ENCODE measurements around the gene NRROS.
"Not testable (repeated sequence)": the region's sequence is repeated elsewhere in the genome, so short reads cannot be mapped to it uniquely, and the experiment has no call there.

Gene NRROS

GRCh38 chr3:196609805-196610515 is 29.5 kb upstream of the NRROS start:
- peak overlapping the region; percentile 44 for H3K4me3 ChIP-seq (ENCODE audit: low read depth, low read length)
- DNase-seq (ENCODE audit: low read depth) = peak; percentile 53
- TF ChIP-seq CTCF (IDR thresholded peaks at IDR 0.05; ENCODE audit: low read depth, low read length) (no peak), MYC (IDR thresholded peaks at IDR 0.05; ENCODE audit: low read depth, low read length) (no peak)

GRCh38 chr3:196611761-196612483 is 27.6 kb upstream of the NRROS start:
- H3K4me3 ChIP-seq (ENCODE audit: low read depth, low read length) = peak overlapping the region; percentile 42
- DNase-seq (ENCODE audit: low read depth) = peak; percentile 86
- TF ChIP-seq MAX (IDR thresholded peaks at IDR 0.05; ENCODE audit: low read depth, low read length) (no peak; the same call in 1 of the 2 replicates), POLR2A (IDR thresholded peaks at IDR 0.05; ENCODE audit: extremely low read depth, insufficient read length) (peak; percentile 46)

GRCh38 chr3:196615234-196615633 is 24.3 kb upstream of the NRROS start:
- H3K4me3 ChIP-seq (ENCODE audit: low read depth, low read length); DNase-seq (ENCODE audit: low read depth): not testable (repeated sequence)

- TF ChIP-seq POLR2A (IDR thresholded peaks at IDR 0.05; ENCODE audit: extremely low read depth, insufficient read length) = no peak
- TF ChIP-seq CTCF (IDR thresholded peaks at IDR 0.05; ENCODE audit: low read depth, low read length) = no peak
- no peak for TF ChIP-seq MYC (IDR thresholded peaks at IDR 0.05; ENCODE audit: low read depth, low read length)
- TF ChIP-seq MAX (IDR thresholded peaks at IDR 0.05; ENCODE audit: low read depth, low read length) = no peak
- DNase-seq (ENCODE audit: low read depth) = peak; percentile 77
- no peak overlapping the region for H3K4me3 ChIP-seq (ENCODE audit: low read depth, low read length)
Observed at GRCh38 chr3:196617256-196617655, 22.2 kb upstream of the NRROS start.

- no peak for TF ChIP-seq CTCF (IDR thresholded peaks at IDR 0.05; ENCODE audit: low read depth, low read length)
- TF ChIP-seq MAX (IDR thresholded peaks at IDR 0.05; ENCODE audit: low read depth, low read length) = no peak
- TF ChIP-seq MYC (IDR thresholded peaks at IDR 0.05; ENCODE audit: low read depth, low read length) = no peak
- no peak for TF ChIP-seq POLR2A (IDR thresholded peaks at IDR 0.05; ENCODE audit: extremely low read depth, insufficient read length)
- peak; percentile 19 for DNase-seq (ENCODE audit: low read depth)
Observed at GRCh38 chr3:196619223-196619622, 20.3 kb upstream of the NRROS start.

GRCh38 chr3:196619627-196620026 is 19.9 kb upstream of the NRROS start:
- H3K4me3 ChIP-seq (ENCODE audit: low read depth, low read length) = peak overlapping the region; percentile 59
- not testable (repeated sequence) for DNase-seq (ENCODE audit: low read depth)

More at GRCh38 chr3:196619223-196619622, 20.3 kb upstream of the NRROS start:
- no peak overlapping the region for H3K4me3 ChIP-seq (ENCODE audit: low read depth, low read length)

GRCh38 chr3:196620161-196620604 is 19.3 kb upstream of the NRROS start:
- DNase-seq (ENCODE audit: low read depth) = peak; percentile 98
- peak overlapping the region; percentile 59 for H3K4me3 ChIP-seq (ENCODE audit: low read depth, low read length)
- TF ChIP-seq MAX (IDR thresholded peaks at IDR 0.05; ENCODE audit: low read depth, low read length) = peak; percentile 56
- TF ChIP-seq CTCF (IDR thresholded peaks at IDR 0.05; ENCODE audit: low read depth, low read length) = no peak
- peak; percentile 69 for TF ChIP-seq MYC (IDR thresholded peaks at IDR 0.05; ENCODE audit: low read depth, low read length)

Measured in NB4 (cell line).